ENCODE results near the gene ACTL7A. TPM values are rescaled to one million over a fixed set of nuclear protein-coding genes. Genes with fewer than 3 reads are reported as not detected.

ACTL7A gene
- total RNA-seq, 1 experiment from 2014 or later: not detected

GRCh38 chr9:108816037-108816436, 46.0 kb upstream of the ACTL7A start:
- no peak for DNase-seq
- Mint-ChIP-seq H3K27me3 (ENCODE audit: unreplicated experiment) (peaks cover 6% of the 10 kb centered on the region), H3K36me3 (ENCODE audit: insufficient read depth, unreplicated experiment) (no peaks in the 10 kb centered on the region), H3K9me3 (ENCODE audit: low read depth, unreplicated experiment) (no peaks in the 10 kb centered on the region), H3K27ac (ENCODE audit: unreplicated experiment) (no peak overlapping the region), H3K4me1 (ENCODE audit: low read depth, unreplicated experiment) (no peaks in the 10 kb centered on the region), H3K4me3 (ENCODE audit: low read depth, unreplicated experiment) (no peak overlapping the region)
- TF ChIP-seq, protein P1, sequence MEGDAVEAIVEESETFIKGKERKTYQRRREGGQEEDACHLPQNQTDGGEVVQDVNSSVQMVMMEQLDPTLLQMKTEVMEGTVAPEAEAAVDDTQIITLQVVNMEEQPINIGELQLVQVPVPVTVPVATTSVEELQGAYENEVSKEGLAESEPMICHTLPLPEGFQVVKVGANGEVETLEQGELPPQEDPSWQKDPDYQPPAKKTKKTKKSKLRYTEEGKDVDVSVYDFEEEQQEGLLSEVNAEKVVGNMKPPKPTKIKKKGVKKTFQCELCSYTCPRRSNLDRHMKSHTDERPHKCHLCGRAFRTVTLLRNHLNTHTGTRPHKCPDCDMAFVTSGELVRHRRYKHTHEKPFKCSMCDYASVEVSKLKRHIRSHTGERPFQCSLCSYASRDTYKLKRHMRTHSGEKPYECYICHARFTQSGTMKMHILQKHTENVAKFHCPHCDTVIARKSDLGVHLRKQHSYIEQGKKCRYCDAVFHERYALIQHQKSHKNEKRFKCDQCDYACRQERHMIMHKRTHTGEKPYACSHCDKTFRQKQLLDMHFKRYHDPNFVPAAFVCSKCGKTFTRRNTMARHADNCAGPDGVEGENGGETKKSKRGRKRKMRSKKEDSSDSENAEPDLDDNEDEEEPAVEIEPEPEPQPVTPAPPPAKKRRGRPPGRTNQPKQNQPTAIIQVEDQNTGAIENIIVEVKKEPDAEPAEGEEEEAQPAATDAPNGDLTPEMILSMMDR (IDR thresholded peaks at IDR 0.05; ENCODE audit: unreplicated experiment): no peak
- CTCF ChIA-PET: no interaction called here
- BruUV-seq (replicated peaks): no TSS peak
- intact Hi-C loops (cut with micrococcal nuclease; ENCODE audit: unreplicated experiment): no loop called here

DNA sequence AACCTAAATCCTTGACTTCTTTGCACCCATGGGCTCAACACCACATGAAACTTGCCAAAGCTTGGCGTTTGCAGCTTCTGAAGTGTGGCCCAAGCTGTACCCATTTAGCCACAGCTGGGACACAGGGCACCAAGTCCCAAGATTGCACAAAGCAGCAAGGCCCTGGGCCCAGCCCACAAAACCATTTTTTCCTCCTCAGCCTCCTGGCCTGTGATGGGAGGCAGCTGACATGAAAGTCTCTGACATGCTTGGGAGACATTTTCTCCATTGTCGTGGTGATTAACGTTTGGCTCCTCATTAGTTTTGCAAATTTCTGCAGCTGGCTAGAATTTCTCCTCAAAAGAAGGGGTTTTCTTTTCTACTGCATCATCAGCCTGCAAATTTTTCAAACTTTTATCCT, 38.2 kb upstream of the ACTL7A start:
- no peak for DNase-seq
- Mint-ChIP-seq H3K27ac (ENCODE audit: unreplicated experiment) (no peak overlapping the region), H3K27me3 (ENCODE audit: unreplicated experiment) (no peaks in the 10 kb centered on the region), H3K36me3 (ENCODE audit: insufficient read depth, unreplicated experiment) (no peaks in the 10 kb centered on the region), H3K4me1 (ENCODE audit: low read depth, unreplicated experiment) (no peaks in the 10 kb centered on the region), H3K9me3 (ENCODE audit: low read depth, unreplicated experiment) (peaks cover 6% of the 10 kb centered on the region), H3K4me3 (ENCODE audit: low read depth, unreplicated experiment) (no peak overlapping the region)
- no TSS peak for BruUV-seq (replicated peaks)
- TF ChIP-seq, protein P1 (IDR thresholded peaks at IDR 0.05; ENCODE audit: unreplicated experiment): no peak
- CTCF ChIA-PET: no interaction called here
- intact Hi-C loops (cut with micrococcal nuclease; ENCODE audit: unreplicated experiment): no loop called here

- Mint-ChIP-seq H3K4me1 (ENCODE audit: low read depth, unreplicated experiment) (no peaks in the 10 kb centered on the region), H3K36me3 (ENCODE audit: insufficient read depth, unreplicated experiment) (no peaks in the 10 kb centered on the region), H3K9me3 (ENCODE audit: low read depth, unreplicated experiment) (no peaks in the 10 kb centered on the region), H3K4me3 (ENCODE audit: low read depth, unreplicated experiment) (no peak overlapping the region), H3K27me3 (ENCODE audit: unreplicated experiment) (peaks cover 15% of the 10 kb centered on the region), H3K27ac (ENCODE audit: unreplicated experiment) (no peak overlapping the region)
- TF ChIP-seq, protein P1 (IDR thresholded peaks at IDR 0.05; ENCODE audit: unreplicated experiment): no peak
- no TSS peak for BruUV-seq (replicated peaks)
- intact Hi-C loops (cut with micrococcal nuclease; ENCODE audit: unreplicated experiment): no loop called here
- no peak for DNase-seq
- CTCF ChIA-PET: no interaction called here
These were observed 31.8 kb upstream of the ACTL7A start for GRCh38 chr9:108830272-108830671.

DNA sequence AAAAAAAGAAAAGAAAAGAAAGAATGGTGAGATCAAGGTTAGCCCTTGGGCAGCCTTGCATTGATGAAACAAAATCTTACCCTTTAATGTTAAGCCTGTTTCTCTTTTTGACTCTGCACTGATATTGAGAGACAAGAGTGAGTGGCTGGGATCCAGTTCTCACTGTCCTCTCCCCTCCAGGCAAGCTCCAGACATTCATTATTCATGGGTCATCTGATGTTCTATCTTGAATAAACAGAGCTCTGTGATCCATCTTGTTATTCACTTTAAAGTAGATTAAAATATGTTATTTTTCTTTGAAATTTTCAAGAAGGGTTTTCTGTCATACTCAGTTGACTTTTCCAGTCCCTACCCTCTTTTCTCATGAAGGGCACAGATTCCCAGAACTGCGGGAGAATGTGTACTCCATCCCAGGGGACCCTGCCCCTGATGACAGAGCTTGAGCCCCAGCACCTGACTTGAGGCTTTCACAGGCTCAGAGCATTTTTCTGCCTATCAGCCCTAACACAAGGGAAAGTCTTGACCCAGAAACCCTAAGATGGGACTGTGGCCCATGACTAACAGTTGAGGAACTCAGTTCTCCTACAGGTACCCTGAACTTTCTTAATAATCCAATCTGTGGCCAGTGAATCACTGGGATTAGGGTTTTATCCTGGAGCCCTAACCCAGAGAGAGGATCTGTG, 30.4 kb upstream of the ACTL7A start:
- CTCF ChIA-PET: no interaction called here
- Mint-ChIP-seq H3K27me3 (ENCODE audit: unreplicated experiment) (peaks cover 15% of the 10 kb centered on the region), H3K36me3 (ENCODE audit: insufficient read depth, unreplicated experiment) (no peaks in the 10 kb centered on the region), H3K4me3 (ENCODE audit: low read depth, unreplicated experiment) (no peak overlapping the region), H3K4me1 (ENCODE audit: low read depth, unreplicated experiment) (no peaks in the 10 kb centered on the region), H3K27ac (ENCODE audit: unreplicated experiment) (no peak overlapping the region), H3K9me3 (ENCODE audit: low read depth, unreplicated experiment) (no peaks in the 10 kb centered on the region)
- no peak for DNase-seq
- intact Hi-C loops (cut with micrococcal nuclease; ENCODE audit: unreplicated experiment): no loop called here
- TF ChIP-seq, protein P1 (IDR thresholded peaks at IDR 0.05; ENCODE audit: unreplicated experiment): no peak
- BruUV-seq (replicated peaks): no TSS peak

Data from Calu3 (cell line).